NCI-H2029 treated with DMSO at 0.1 percent for 48 hours (cell line): ENCODE results near the gene CYB5RL.
"Not testable (repeated sequence)": the region's sequence is repeated elsewhere in the genome, so short reads cannot be mapped to it uniquely, and the experiment has no call there.

ENCODE experiments used
- DNase-seq: peaks from one replicate; lab custom pipeline; 2025; lab: John Stamatoyannopoulos, UW

Gene CYB5RL

DNA sequence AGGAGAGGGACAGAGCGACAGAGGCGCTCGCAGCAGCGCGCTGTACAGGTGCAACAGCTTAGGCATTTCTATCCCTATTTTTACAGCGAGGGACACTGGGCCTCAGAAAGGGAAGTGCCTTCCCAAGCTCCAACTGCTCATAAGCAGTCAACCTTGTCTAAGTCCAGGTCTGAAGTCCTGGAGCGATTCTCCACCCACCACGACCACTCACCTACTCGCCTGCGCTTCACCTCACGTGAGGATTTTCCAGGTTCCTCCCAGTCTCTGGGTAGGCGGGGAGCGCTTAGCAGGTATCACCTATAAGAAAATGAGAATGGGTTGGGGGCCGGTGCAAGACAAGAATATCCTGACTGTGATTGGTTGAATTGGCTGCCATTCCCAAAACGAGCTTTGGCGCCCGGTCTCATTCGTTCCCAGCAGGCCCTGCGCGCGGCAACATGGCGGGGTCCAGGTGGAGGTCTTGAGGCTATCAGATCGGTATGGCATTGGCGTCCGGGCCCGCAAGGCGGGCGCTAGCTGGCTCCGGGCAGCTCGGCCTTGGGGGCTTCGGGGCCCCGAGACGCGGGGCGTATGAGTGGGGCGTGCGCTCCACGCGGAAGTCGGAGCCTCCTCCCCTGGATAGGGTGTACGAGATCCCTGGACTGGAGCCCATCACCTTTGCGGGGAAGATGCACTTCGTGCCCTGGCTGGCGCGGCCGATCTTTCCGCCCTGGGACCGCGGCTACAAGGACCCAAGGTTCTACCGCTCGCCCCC lies at the start of gene CYB5RL, which contains the start of gene MRPL37:
TSS of gene CYB5RL (minus strand) at position 266 of the 754 bp plus-strand sequence. CDS start 4,414 bp downstream, outside the sequence.
TSS of gene MRPL37 (plus strand) at position 403 of the 754 bp plus-strand sequence. CDS start at position 480, 77 bp downstream.
- peak; percentile 99 for DNase-seq

DNA sequence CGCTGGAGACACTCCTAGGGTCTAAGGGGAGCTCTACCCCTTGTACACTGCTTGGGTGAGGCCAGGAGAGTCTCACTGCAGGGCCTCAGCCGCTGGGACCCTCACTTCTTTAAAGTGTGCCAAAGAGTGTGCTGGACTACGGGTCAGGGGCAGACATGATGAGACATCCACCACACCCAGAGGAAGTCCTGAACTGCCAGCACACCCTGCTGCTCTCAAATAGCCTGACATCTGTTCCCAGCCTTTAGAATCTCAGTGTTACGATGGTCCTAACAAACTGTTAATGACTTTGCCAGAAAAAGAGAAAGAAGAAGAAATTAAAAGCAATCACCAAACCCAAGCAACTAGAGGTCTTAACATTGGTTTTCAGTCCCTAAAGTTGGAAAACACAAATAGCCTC lies 49.1 kb upstream of the CYB5RL start:
- no peak for DNase-seq

GRCh38 chr1:54247863-54248515 lies 48.2 kb upstream of the CYB5RL start:
- DNase-seq = no peak

DNA sequence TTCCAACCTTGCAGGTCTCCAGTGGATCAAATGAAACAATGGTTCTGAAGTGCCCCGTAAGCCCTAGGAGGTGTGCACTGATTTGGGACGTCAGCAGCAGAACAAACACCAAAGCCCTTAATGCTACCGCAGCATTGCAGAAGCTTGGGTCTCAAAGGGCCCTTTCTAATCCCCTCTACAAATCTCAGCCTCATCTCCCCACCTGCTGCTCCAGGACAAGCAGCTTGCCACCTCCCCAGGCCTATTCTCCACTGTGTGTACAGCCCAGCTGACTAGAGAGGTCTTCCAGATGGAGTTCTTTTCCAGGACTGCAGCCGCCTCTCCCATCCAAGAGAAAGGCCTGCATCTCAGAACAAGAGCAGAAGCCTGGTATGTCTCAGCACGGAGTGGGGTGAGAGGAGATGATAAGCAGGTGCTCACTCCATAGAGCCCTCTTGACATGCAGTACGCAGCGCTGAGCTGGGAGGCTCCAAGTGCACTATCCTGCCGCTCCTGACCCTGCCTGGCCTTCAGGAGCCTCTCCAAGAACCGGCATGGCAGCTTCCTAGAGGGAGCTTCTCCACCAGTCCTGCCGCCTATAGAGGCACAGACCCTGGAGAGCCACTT lies 46.4 kb upstream of the CYB5RL start:
- no peak for DNase-seq

DNA sequence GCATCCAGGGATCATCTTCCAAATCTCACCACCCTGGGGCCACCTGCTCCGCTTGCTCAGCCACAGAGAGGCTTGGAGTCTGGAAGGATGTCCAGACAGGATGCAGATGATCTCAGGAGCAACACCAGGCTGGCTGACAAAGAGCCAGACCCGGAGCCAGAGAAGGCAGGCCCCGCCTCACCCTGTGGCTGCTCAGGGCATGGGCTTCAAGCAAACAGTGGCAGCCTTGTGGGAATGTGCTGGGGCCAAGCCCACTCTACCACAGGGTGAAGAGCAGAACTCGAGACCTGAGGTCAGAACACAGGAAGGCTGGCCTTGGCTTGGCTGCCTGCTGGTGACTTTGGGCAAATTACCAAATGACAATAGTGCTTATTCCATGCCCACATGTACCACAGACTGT lies 45.7 kb upstream of the CYB5RL start:
- peak; percentile 9 for DNase-seq

GRCh38 chr1:54244655-54245054 lies 44.8 kb upstream of the CYB5RL start:
- no peak for DNase-seq

DNA sequence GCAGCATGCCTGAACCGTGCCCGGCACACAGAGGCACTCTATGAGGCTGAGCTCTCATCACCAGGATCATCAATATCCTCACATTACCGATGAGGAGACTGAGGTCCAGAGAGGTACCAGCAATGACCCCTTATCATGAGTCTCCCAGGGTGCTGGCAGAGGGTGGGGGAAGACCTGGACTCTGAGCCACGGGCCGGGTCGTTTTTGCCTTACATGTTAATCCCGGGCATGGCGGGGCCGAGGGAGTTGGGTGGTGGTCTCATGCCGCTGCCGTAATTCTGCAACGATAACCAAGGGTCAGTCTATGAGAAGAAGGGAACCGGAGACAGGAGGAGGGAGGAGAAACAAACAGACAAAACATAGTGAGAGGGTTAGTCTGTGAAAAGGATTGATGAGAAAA lies 43.2 kb upstream of the CYB5RL start:
- DNase-seq = no peak

DNA sequence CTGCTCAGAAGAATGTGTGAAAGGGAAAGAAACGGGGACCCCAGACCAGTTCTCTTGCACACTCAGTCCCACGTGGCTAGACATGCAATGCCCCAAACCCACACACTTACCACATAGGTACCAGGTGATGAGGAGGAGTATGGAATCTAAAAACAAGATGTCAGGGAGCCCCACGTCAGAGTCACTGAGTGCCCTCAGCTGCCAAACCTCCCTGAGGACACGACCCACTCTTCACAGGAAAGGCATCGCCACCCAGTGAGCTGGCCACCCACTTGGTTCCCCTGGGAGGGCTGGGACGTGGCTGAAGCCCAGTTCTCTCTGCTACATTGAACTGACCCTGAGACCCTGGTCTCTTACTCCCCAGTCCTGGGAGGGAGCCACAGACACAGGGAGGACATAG lies 41.5 kb upstream of the CYB5RL start:
- no peak for DNase-seq

- DNase-seq = no peak
Observed at GRCh38 chr1:54240741-54241335, 41.0 kb upstream of the CYB5RL start.

DNA sequence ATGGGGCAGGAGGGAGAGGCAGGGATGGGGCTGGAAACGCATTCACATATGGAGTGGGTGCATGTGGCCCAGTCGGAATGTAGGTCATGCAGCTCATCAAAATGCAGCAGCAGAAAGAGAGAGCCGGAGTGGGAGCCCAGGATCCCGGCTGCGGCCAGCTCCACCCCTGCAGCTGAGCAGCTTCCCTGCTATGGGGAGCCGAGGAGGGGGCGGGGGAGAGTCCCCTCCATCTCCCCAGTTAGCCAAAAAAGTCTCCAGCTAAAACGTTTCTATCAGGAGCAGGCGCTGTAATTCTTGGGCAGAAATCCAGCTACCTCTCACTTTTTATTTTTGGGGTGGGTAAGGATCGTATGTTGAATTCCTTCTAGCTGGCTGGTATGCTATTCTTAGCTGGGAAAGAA lies 39.8 kb upstream of the CYB5RL start:
- DNase-seq = no peak

GRCh38 chr1:54239035-54239383 lies 39.2 kb upstream of the CYB5RL start:
- no peak for DNase-seq

GRCh38 chr1:54238353-54239034 lies 38.7 kb upstream of the CYB5RL start:
- DNase-seq = no peak

GRCh38 chr1:54237586-54237985 lies 37.8 kb upstream of the CYB5RL start:
- DNase-seq = no peak

GRCh38 chr1:54234284-54234683 lies 34.5 kb upstream of the CYB5RL start:
- no peak for DNase-seq

- DNase-seq = not testable (repeated sequence)
Observed at GRCh38 chr1:54233196-54233595, 33.4 kb upstream of the CYB5RL start.

- DNase-seq = no peak
Observed at GRCh38 chr1:54230507-54231339, 30.9 kb upstream of the CYB5RL start.

DNA sequence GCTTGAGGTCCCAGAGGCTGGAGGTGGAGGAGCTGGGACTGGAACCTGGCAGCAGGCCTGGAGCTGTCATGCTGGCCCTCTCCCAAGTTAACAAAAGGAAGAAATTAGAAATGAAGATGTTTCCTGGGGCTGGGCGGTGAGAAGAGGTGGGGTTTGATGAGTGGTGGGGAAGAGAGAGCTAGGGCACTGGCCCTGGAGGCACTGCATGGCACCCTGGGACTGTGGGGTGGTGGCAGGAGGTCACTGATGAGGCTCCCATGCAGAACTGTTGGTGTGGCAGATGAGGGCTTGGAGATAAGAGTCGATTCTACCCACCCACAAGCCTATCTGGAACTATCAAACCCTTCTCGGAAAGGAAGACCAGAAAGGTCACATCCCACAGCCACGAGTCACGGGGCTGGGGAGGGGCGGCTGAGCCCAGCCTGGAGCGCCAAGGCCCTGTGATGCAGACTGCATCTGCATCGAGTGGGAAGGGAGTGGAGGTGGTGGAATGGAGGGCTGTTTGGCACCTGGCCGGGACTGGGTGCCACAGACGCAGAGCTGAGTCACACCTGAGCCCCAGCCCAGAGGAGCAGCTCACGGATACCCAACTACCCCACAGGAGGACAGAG lies 29.6 kb upstream of the CYB5RL start:
- peak; percentile 31 for DNase-seq

DNA sequence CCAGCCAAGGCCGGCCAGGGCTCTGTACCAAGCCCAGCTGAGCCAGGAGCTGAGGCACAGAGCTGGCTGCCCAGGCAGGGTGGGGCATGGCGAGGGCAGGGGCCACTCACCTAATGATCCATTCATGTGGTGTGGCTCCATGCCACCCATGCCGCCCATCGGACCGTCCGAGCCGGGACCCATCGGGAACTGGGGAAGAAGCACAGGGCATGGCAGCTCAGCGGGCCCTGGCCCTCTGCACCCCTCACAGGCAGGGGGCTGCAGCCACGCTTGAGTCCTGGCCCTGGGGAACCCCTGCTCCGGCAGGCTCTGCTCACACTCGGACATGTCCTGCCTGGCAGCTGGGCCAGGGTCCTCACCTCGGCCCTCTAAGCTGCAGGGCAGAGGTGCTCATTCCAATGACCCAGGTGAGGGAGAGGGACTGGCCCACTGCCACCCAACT lies 28.8 kb upstream of the CYB5RL start:
- no peak for DNase-seq

DNA sequence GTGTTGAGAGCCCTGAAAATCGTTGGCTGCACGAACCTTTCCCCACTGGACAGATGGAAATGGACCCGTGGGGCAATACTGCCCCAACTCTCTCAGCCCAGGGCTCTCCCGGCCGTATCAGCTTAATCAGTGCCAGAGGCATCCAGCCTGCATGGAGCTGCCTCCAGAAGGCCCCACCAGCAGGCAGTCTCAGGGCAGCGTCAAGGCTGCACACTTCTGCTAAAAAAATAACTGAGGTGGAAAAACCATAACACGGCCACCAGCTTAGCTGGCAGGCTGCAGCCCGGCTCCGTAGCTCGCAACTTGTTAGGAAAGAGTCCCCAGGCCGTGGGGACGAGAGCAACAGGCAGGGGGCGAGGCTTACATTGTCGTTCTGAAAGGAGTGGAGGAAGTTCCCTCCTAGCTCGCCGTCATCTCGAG lies 28.1 kb upstream of the CYB5RL start:
- no peak for DNase-seq

- DNase-seq = no peak
Observed at GRCh38 chr1:54227091-54227602, 27.3 kb upstream of the CYB5RL start.
